HUDEP-2 (cell line): ENCODE data around the gene FARSA.
A peak's percentile ranks its signal among the peaks of the same experiment; 100 is the strongest.
"Not testable (repeated sequence)": the region's sequence is repeated elsewhere in the genome, so short reads cannot be mapped to it uniquely, and the experiment has no call there.

Source experiments
- DNase-seq, 76 experiments: peaks; one replicate each; lab custom pipeline; 2025; ENCODE audit not compliant: unreplicated experiment in 76 of 76; lab: John Stamatoyannopoulos, UW

FARSA gene

DNA sequence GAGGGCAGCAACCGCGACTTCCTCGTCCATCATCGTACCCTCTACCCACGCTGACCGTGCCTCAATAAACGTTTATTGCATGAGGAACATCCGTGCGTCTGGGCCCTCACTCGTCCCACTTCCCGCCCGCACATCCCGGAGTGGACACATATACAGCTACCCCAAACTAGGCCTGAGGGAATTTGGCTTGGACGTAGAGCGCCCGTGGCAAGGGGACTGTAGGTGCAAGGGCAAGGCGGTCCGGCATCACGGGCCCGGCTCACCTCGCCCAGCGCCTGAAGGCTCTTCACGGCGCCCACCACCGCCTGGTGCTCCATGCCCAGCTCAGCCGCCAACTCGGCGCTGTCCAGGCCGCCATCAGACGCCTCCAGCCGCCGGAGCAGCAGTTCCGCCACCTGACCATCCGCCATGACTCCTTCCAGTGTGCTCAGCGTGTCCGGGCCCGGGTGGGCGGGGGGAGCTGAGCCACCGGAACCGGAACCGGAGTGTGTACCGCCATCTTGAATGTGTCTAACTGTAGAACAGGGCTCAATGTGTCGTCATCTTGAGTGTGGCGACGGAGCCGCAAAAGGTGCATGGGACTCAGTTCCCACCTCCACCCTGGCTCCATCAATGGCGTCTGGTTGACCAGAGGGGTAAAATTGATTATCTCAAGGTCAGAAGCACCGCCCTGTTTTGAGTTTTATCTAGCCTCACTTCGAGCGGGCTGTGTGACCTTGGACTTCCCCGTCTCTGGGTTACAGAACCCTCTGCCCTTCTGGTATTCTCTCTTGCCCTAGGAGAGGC lies at the start of gene FARSA:
FARSA (minus strand) TSS at position 425 of the 786 bp plus-strand sequence; CDS start at position 410, 15 bp downstream.
- DNase-seq = peak in 74 of 76 experiments; percentile 62 to 97 (median 91)

GRCh38 chr19:12983091-12983490 lies 49.6 kb upstream of the FARSA start:
- DNase-seq = no peak

DNA sequence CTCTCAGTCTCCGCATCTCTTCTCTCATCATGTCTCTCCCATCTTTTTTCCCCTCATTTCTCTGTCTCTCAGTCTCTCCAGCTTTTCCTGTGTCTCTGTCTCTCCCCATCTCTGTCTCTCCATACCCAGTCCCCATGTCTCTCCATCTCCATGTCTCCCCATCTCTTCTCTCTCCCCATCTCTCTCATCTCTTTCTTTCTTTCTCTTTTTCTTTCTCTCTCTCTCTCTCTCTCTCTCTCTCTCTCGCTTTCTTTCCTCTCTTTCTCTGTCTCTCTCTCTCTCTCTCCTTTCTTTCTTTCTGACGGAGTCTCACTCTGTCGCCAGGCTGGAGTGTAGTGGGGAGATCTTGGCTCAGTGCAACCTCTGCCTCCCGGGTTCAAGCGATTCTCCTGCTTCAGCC lies 49.1 kb upstream of the FARSA start:
- DNase-seq = no peak

DNA sequence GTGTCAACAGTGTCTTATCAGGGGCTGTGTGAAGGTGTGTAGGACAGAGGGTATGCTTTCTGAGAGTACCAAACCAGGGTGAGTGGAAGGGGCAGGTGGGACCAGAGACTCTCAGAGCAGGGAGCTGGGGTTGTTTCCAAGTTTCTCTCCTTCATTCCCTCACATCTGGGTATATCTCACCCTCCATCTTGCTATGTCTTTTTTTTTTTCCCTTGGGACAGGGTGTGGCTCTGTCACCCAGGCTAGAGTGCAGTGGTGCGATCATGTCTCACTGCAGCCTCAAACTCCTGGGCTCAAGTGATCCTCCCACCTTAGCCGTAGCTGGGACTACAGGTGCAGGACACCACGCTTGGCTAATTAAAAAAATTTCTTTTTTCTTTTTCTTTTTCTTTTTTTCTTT lies 46.5 kb upstream of the FARSA start:
- DNase-seq = no peak

DNA sequence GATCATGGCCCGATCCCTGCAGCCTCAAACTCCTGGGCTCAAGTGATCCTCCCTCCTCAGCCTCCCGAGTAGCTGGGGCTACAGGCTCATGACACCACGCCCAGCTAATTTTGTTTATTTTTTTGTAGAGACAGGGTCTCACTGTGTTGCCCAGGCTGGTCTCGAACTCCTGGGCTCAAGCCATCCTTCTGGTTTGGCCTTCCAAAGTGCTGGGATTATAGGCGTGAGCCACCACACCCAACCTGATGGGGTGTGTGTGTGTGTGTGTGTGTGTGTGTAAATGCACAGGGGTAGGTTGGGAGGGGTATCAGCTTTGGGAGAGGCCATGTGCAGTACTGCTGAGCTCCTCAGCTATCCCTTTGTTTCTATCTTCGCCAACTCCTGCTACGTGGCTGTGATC lies 42.6 kb upstream of the FARSA start:
- DNase-seq = not testable (repeated sequence)

DNA sequence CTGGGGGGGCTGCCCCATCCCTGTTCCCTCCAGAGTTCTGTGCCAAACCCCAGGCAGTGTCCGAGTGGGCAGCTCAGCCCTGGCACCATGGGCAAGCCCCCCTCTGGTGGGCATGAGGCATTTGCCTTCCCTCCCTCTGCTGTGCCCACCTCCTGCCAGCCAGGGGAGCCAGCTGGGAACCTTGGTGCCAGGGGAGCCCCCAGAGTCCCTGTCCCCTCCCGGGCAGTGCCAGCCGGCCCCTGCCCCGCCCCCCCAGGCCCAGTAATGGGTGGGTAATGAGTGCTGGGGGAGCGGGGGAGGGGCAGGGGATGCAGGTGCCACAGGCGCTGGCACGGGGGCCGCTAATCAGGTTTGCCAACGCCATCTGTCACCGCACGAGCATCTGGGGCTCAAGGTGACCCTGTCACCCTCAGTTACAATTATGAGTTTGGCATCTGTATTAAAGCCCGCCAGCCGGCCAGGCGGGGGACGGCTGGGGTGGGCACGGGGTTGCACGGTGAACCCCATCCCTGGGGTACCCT lies 41.8 kb upstream of the FARSA start:
- no peak for DNase-seq

DNA sequence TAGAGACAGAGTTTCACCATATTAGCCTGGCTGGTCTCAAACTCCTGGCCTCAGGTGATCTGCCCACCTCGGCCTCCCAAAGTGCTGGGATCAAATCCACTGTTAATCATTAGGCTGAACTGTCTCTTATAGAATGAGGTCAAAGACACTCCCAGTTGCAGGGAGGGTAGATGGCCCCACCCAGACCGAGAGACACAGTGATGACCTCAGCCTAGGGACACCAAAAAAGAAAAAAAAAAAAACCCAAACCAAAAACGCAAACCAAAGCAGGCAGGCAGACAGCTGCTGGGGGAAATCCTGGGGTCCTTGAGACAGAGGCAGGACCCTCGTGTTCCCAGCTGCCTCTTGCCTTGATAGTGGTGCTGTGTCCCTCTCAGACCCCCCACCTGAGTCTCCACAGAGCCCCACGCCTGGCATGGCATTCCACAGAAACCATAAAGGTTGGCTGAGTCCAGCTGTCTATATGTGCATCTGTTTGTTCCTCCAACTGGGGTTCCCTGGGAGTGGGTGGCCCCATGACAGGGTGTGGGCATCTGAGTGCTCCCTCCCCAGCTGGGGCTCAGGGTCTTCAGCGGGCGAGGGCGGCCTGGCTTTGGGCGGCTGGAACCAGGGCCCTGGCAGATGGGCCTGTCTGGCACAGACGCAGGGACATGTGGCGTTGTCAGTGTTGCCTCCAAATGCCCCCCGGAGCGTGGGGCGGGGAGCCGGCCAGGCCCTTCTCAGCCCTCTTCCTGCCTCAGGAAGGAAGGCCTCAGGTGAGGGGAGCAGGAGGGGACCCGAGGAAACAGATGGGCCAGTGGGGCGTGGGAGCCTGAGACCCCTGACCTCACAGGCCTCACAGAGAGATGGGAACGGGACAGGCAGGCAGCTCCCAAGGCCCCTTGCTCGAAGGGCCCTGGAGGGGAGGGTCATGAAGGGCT lies 41.0 kb upstream of the FARSA start:
- peak in 57 of 76 experiments; percentile 20 to 74 (median 54) for DNase-seq

GRCh38 chr19:12973236-12973635 lies 39.7 kb upstream of the FARSA start:
- no peak for DNase-seq

DNA sequence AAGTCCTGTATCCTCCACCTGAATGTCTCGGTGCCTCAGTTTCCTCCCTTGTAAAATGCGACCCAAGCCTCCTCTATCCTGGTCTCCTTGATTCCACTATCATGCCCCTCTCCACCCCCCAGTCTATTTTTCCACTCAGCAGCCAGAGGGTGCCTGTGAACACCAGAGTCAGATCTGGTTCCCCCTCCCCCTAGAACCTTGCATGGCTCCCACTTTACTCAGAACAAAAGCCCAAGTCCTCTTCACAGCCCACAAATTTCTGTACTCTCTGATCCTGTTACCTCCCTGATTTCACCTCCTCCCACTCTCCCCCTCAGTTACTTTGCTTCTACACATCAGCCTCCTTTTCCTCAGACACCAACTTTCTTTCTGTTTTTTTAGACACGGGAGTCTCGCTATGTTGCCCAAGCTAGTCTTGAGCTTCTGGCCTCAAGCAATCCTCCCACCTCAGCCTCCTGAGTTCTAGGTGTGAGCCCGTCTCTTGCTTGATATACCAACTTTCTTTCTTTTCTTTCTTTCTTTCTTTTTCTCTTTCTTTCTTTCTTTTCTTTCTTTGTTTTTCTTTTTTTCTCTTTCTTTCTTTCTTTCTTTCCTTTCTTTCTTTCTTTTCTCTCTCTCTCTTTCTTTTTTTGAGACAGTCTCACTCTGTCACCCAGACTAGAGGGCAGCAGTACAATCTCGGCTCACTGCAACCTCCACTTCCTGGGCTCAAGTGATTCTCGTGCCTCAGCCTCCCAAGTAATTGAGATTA lies 36.7 kb upstream of the FARSA start:
- DNase-seq = no peak

DNA sequence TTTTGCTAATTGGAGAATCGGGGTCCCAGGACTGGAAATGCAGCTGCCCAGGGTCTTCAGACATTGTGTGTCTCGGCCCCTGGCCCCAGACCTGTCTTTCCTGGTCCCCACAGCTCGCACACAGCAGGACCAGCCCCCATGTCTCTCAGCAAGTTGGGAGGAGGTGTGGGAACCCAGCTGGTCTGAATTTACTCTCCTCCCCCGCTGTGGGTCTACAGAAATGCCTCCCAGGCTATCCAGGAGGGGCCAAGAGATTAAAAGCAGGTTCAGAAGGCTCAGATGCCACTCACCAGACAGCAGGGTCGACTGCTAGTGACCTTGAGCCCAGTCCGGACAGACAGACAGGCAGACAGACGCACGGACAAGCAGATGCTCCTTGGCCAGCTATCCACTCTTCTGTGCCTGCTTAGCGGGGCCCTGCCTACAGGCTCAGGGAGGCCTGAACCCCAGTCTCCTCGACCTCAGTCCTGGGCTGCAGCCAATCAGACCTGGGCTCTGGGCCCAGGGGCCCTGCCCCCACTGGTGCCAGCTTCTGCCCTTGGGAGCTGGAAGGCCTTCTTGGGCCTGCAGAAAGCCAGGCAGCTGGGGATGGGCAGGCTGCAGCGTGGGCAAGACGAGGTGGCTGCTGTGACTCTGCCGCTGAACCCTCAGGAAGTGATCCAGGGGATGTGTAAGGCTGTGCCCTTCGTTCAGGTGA lies 35.9 kb upstream of the FARSA start, which contains the start of gene DAND5:
DAND5 (plus strand) TSS at position 285 of the 697 bp plus-strand sequence; CDS start at position 370, 85 bp downstream.
- peak in 64 of 76 experiments; percentile 27 to 84 (median 62) for DNase-seq

DNA sequence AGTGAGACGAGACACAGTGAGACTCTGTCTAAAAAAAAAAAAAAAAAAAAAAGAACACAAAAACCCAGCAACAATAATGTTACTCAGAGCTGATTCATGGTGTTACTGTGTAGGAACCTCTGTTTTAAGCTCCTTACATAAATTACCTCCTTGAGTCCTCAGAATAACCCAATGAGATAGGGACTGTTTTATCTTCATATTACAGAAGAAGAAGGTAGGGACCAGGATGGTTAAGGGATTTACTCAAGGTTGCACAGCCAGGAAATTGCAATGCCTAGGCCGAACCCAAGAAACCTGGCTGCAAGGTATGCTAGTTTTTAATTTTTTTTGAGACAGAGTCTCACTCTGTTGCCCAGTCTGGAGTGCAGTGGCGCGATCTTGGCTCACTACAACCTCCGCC lies 34.4 kb upstream of the FARSA start:
- DNase-seq = no peak

GRCh38 chr19:12965812-12966135 lies 32.3 kb upstream of the FARSA start:
- no peak for DNase-seq

DNA sequence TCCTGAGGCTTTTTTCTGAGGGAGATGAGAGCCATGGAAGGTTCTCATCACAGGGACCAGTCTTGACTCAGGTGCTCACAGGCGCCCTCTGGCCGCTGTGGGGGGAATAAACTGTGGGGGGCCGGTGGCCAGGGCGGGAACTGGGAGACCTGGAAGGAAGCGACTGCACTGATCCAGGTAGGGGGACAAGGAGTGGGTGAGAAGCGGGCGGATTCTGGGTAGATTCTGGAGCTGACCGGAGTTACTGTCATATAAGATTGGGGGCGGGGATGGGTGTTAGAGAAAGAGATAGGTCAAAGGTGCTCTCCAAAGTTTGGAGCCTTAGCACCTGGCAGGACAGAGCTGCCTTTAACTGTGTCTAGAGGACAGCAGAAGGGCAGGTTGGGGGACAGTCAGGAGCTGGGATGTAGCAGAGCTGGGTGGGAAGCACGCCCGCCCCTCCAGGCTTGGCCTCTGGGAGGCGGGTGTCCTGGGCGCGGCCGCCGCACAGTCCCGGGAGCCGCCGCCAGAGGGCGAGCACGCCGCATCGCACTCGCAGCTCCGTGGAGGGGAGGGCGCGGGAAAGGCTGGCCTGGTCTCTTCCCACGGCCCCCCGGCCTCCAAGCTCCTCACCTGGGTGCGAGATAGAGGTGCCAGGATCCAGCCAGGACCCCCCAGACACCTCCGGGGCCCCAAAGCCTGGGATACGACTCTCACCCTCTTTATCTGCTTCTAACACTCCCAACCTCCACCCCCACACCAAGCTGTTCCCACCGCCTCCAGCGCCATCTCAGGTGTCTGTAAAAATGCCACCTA lies 31.7 kb upstream of the FARSA start:
- peak in 73 of 76 experiments; percentile 50 to 96 (median 84) for DNase-seq

GRCh38 chr19:12959481-12959880 lies 26.0 kb upstream of the FARSA start:
- no peak for DNase-seq

GRCh38 chr19:12957389-12957952 lies 24.0 kb upstream of the FARSA start:
- DNase-seq = not testable (repeated sequence)

DNA sequence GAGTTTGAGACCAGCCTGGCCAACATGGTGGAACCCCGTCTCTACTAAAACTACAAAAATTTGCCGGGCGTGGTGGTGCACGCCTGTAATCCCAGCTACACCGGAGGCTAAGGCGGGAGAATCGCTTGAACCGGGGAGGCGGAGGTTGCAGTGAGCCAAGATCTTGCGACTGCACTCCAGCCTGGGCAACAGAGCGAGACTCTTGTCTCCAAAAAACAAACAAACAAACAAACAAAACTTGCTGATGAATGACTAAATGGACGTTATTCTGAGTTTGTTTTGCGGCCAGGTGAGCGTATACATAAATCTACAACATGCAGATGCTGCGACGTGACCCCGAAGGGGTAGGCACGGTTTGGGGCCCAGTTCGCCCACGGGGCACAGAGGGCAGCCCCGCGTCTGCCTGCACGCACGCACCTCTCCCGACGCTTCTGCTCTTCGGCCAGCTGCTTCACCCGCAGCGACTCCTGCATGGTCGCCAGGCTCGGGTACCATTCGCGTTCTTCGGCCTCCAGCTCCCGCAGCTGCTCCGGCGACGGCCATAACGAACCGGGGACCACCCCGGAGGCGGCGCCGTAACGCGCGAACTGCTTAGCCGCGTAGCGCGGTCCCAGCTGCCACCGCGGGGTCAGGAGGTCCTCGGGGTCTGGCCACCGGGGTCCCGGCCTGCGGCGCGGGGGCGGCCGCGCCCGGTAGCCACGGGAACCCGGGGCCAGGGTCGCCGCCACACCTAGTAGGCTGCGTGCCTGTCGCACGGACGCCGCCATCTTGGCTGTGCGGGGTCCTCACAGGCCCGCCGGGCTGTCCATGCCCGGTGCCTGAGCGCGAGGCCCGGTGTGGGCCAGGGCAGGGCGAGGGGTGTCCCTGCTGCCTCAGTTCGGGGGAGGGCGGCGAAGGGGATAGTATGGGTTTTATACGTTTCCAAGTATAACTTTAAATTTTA lies 23.2 kb upstream of the FARSA start, which contains the start of gene GADD45GIP1:
GADD45GIP1 (minus strand) TSS at position 778 of the 943 bp plus-strand sequence; CDS start at position 767, 11 bp downstream.
- peak in 69 of 76 experiments; percentile 47 to 91 (median 78) for DNase-seq

DNA sequence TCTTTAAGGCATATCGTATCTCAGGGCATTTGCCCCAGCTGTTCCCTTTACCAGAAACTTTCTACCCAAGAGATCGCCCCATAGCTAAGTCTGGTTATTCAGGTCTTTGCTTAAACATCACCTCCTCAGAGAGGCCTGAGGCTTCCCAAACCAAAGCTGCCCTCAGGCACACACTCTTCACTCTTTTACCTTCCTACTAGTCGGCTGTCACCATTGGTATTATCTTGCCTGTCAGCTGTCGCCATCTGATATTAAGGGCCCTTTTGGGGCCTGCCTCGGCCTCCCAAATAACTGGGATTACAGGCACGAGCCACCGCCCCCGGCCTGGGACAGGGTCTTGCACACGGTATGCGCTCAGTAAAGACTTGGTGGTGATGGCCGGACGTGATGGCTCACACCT lies 22.5 kb upstream of the FARSA start:
- peak in 11 of 76 experiments; percentile 21 to 47 (median 35) for DNase-seq
